SK-N-SH treated with all-trans-retinoic acid at 6 μM for 48 hours (cell line): Measurements from ENCODE around the gene AMPH.

Source experiments
- ATAC-seq: fragments of 200-7000 bp; cut with Tn5 transposase; 3 replicates; pipeline ENCODE4 v1.9.1; 2020; ENCODE audit warnings: mild to moderate bottlenecking, moderate library complexity
- ARNTL ChIP-seq: fragments of 450-650 bp; formaldehyde crosslinking; IDR thresholded peaks from 2 replicates; pipeline ENCODE4 v1.5.0; 2020; ENCODE audit warnings: low read depth, mild to moderate bottlenecking, moderate library complexity, borderline replicate concordance
- BACH2 ChIP-seq: fragments of 250-450 bp; sonication (Bioruptor Pico); IDR thresholded peaks from 2 replicates; pipeline ENCODE4 v1.9.0; 2021; ENCODE audit warnings: mild to moderate bottlenecking, borderline replicate concordance
- CREB5 ChIP-seq: fragments of 250-450 bp; sonication (Bioruptor Pico); IDR thresholded peaks from 2 replicates; pipeline ENCODE4 v1.5.1; 2020; ENCODE audit warnings: low read depth, mild to moderate bottlenecking, moderate library complexity
- CSDC2 ChIP-seq: fragments of 250-450 bp; sonication (Bioruptor Pico); IDR thresholded peaks from 2 replicates; pipeline ENCODE4 v1.5.0; 2020; ENCODE audit warnings: mild to moderate bottlenecking, moderate library complexity
- ESRRG ChIP-seq: fragments of 250-450 bp; sonication (Bioruptor Pico); IDR thresholded peaks from 2 replicates; pipeline ENCODE4 v1.6.1; 2021; ENCODE audit warnings: mild to moderate bottlenecking
- GLIS3 ChIP-seq: fragments of 250-450 bp; sonication (Bioruptor Pico); IDR thresholded peaks from 2 replicates; pipeline ENCODE4 v1.5.0; 2020; ENCODE audit warnings: mild to moderate bottlenecking, moderate library complexity
- ISL1 ChIP-seq: fragments of 250-450 bp; sonication (Bioruptor Pico); IDR thresholded peaks from 2 replicates; pipeline ENCODE4 v2.1.2; 2022; ENCODE audit warnings: mild to moderate bottlenecking, moderate library complexity
- OSR1 ChIP-seq: fragments of 250-450 bp; sonication (Bioruptor Pico); IDR thresholded peaks from 2 replicates; pipeline ENCODE4 v1.8.0; 2022; ENCODE audit warnings: moderate library complexity, mild to moderate bottlenecking, inconsistent platforms
- PATZ1 ChIP-seq: fragments of 250-450 bp; sonication (Bioruptor Pico); IDR thresholded peaks from 2 replicates; pipeline ENCODE4 v1.8.0; 2020; ENCODE audit warnings: mild to moderate bottlenecking, moderate library complexity, borderline replicate concordance
- PPARA ChIP-seq: fragments of 250-450 bp; sonication (Bioruptor Pico); IDR thresholded peaks from 2 replicates; pipeline ENCODE4 v1.5.0; 2020; ENCODE audit warnings: mild to moderate bottlenecking, borderline replicate concordance
- RARB ChIP-seq: fragments of 250-450 bp; sonication (Bioruptor Pico); IDR thresholded peaks from 2 replicates; pipeline ENCODE4 v1.8.0; 2021; ENCODE audit warnings: mild to moderate bottlenecking, moderate library complexity
- SNAI2 ChIP-seq: fragments of 250-450 bp; sonication (Bioruptor Pico); IDR thresholded peaks from 2 replicates; pipeline ENCODE4 v1.5.0; 2020; ENCODE audit warnings: mild to moderate bottlenecking, moderate library complexity
- TCF4 ChIP-seq: fragments of 250-450 bp; sonication (Bioruptor Pico); IDR thresholded peaks from 2 replicates; pipeline ENCODE4 v1.8.0; 2021; ENCODE audit warnings: mild to moderate bottlenecking, moderate library complexity, borderline replicate concordance
- TOX ChIP-seq: fragments of 250-450 bp; sonication (Bioruptor Pico); IDR thresholded peaks from 2 replicates; pipeline ENCODE4 v1.8.0; 2021; ENCODE audit warnings: mild to moderate bottlenecking, moderate library complexity, borderline replicate concordance
- ZC3H10 ChIP-seq: fragments of 250-450 bp; sonication (Bioruptor Pico); IDR thresholded peaks from 2 replicates; pipeline ENCODE4 v1.5.1; 2021; ENCODE audit warnings: mild to moderate bottlenecking, moderate library complexity
- ZFP3 ChIP-seq: fragments of 250-450 bp; sonication (Bioruptor Pico); IDR thresholded peaks from 2 replicates; pipeline ENCODE4 v1.5.0; 2020; ENCODE audit warnings: mild to moderate bottlenecking, moderate library complexity
- ZFP30 ChIP-seq: fragments of 450-650 bp; formaldehyde crosslinking; IDR thresholded peaks from 2 replicates; pipeline ENCODE4 v1.5.0; 2022; ENCODE audit warnings: mild to moderate bottlenecking, moderate library complexity
- ZNF565 ChIP-seq: fragments of 450-650 bp; formaldehyde crosslinking; conservative IDR thresholded peaks from 2 replicates; pipeline ENCODE4 v1.5.0; 2020; ENCODE audit warnings: low read depth, mild to moderate bottlenecking, moderate library complexity
- ZNF70 ChIP-seq: fragments of 450-650 bp; formaldehyde crosslinking; IDR thresholded peaks from 2 replicates; pipeline ENCODE4 v1.5.0; 2020; ENCODE audit warnings: mild to moderate bottlenecking, moderate library complexity
- TF ChIP-seq, protein P1 (sequence below): fragments of 250-450 bp; sonication (Bioruptor Pico); IDR thresholded peaks from 2 replicates; pipeline ENCODE4 v1.8.0; 2021; ENCODE audit warnings: low read depth, mild to moderate bottlenecking, moderate library complexity, borderline replicate concordance
- TF ChIP-seq, protein P2 (sequence below): fragments of 250-450 bp; sonication (Bioruptor Pico); IDR thresholded peaks from 2 replicates; pipeline ENCODE4 v1.5.0; 2020; ENCODE audit warnings: mild to moderate bottlenecking, moderate library complexity
- TF ChIP-seq, protein P3 (sequence below): fragments of 250-450 bp; sonication (Bioruptor Pico); IDR thresholded peaks from 2 replicates; pipeline ENCODE4 v1.5.1; 2021; ENCODE audit warnings: mild to moderate bottlenecking, moderate library complexity

The AMPH gene

DNA sequence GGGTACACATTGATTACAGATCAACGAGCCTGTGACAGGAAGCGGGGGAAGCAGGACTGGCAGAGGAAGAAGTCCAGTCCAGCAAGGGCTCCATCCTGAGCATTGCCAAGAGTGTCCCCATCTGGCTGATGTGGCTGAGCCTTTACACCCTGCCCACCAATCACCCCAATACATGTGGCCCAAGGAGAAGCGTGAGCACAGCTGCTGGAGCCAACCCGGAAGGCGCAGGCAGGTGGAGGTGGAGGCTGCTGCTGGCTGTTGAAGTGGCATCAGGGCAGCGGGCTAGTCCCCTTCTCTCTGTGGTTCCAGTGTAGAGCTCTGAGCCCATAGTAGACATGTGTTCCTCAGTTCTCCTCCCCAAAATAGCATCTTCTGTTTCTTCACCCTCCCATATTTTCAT, 6.8 kb upstream of the AMPH start (continued):
- TF ChIP-seq, protein P1, sequence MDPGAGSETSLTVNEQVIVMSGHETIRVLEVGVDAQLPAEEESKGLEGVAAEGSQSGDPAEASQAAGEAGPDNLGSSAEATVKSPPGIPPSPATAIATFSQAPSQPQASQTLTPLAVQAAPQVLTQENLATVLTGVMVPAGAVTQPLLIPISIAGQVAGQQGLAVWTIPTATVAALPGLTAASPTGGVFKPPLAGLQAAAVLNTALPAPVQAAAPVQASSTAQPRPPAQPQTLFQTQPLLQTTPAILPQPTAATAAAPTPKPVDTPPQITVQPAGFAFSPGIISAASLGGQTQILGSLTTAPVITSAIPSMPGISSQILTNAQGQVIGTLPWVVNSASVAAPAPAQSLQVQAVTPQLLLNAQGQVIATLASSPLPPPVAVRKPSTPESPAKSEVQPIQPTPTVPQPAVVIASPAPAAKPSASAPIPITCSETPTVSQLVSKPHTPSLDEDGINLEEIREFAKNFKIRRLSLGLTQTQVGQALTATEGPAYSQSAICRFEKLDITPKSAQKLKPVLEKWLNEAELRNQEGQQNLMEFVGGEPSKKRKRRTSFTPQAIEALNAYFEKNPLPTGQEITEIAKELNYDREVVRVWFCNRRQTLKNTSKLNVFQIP (CRISPR knock-in tag), result no peak
- TF ChIP-seq OSR1, result no peak
- no peak for TF ChIP-seq ZC3H10 (CRISPR knock-in tag)
- TF ChIP-seq ISL1 (CRISPR knock-in tag), result no peak
- no peak for TF ChIP-seq PPARA
- no peak for TF ChIP-seq BACH2 (CRISPR knock-in tag)
- no peak for TF ChIP-seq ZNF70 (CRISPR knock-in tag)
- TF ChIP-seq CSDC2, result no peak
- TF ChIP-seq, protein P2, sequence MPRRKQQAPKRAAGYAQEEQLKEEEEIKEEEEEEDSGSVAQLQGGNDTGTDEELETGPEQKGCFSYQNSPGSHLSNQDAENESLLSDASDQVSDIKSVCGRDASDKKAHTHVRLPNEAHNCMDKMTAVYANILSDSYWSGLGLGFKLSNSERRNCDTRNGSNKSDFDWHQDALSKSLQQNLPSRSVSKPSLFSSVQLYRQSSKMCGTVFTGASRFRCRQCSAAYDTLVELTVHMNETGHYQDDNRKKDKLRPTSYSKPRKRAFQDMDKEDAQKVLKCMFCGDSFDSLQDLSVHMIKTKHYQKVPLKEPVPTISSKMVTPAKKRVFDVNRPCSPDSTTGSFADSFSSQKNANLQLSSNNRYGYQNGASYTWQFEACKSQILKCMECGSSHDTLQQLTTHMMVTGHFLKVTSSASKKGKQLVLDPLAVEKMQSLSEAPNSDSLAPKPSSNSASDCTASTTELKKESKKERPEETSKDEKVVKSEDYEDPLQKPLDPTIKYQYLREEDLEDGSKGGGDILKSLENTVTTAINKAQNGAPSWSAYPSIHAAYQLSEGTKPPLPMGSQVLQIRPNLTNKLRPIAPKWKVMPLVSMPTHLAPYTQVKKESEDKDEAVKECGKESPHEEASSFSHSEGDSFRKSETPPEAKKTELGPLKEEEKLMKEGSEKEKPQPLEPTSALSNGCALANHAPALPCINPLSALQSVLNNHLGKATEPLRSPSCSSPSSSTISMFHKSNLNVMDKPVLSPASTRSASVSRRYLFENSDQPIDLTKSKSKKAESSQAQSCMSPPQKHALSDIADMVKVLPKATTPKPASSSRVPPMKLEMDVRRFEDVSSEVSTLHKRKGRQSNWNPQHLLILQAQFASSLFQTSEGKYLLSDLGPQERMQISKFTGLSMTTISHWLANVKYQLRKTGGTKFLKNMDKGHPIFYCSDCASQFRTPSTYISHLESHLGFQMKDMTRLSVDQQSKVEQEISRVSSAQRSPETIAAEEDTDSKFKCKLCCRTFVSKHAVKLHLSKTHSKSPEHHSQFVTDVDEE (CRISPR knock-in tag), result no peak
- TF ChIP-seq ZFP3 (CRISPR knock-in tag), result no peak
- no peak for TF ChIP-seq GLIS3 (CRISPR knock-in tag)
- no peak for TF ChIP-seq RARB (CRISPR knock-in tag)

GRCh38 chr7:38632411-38632810, 1.2 kb upstream of the AMPH start:
- no peak for ATAC-seq

More at GRCh38 chr7:38632411-38632810, 1.2 kb upstream of the AMPH start:
- TF ChIP-seq ARNTL (CRISPR knock-in tag) (no peak), TOX (CRISPR knock-in tag) (no peak), ZNF565 (CRISPR knock-in tag) (no peak), ZFP3 (CRISPR knock-in tag) (no peak), TCF4 (CRISPR knock-in tag) (no peak), ESRRG (CRISPR knock-in tag) (no peak), ZFP30 (CRISPR knock-in tag) (no peak), ZC3H10 (CRISPR knock-in tag) (no peak), CREB5 (no peak), ISL1 (CRISPR knock-in tag) (no peak), ZNF70 (CRISPR knock-in tag) (no peak), PATZ1 (CRISPR knock-in tag) (no peak), SNAI2 (CRISPR knock-in tag) (no peak), PPARA (no peak), BACH2 (CRISPR knock-in tag) (no peak), GLIS3 (CRISPR knock-in tag) (no peak)
- TF ChIP-seq, protein P1 (CRISPR knock-in tag), result no peak
- TF ChIP-seq, protein P2 (CRISPR knock-in tag), result no peak
- TF ChIP-seq, protein P3, sequence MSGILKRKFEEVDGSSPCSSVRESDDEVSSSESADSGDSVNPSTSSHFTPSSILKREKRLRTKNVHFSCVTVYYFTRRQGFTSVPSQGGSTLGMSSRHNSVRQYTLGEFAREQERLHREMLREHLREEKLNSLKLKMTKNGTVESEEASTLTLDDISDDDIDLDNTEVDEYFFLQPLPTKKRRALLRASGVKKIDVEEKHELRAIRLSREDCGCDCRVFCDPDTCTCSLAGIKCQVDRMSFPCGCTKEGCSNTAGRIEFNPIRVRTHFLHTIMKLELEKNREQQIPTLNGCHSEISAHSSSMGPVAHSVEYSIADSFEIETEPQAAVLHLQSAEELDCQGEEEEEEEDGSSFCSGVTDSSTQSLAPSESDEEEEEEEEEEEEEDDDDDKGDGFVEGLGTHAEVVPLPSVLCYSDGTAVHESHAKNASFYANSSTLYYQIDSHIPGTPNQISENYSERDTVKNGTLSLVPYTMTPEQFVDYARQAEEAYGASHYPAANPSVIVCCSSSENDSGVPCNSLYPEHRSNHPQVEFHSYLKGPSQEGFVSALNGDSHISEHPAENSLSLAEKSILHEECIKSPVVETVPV (CRISPR knock-in tag), result no peak
